B cell (primary cell): ENCODE results near the gene SYTL5. TPM values are rescaled to one million over a fixed set of nuclear protein-coding genes. Genes with fewer than 3 reads are reported as not detected.

ENCODE experiments used
- ATAC-seq: fragments of 200-7000 bp; cut with Tn5 transposase; one replicate; pipeline ENCODE4 v1.10.0; 2021; ENCODE audit warnings: low read depth, mild to moderate bottlenecking, moderate number of reproducible peaks, moderate library complexity
- CTCF ChIA-PET: fragments of 350-600 bp; sonication (Branson Sonifier 250); formaldehyde crosslinking; loops from one replicate; lab custom pipeline; 2021; ENCODE audit warnings: antibody characterized with exemption, inconsistent platforms; lab: Charles Lee
- POLR2A ChIA-PET: fragments of 350-600 bp; sonication (Branson Sonifier 250); formaldehyde crosslinking; loops from one replicate; lab custom pipeline; 2021; ENCODE audit warnings: antibody characterized with exemption; lab: Charles Lee
- DNase-seq: peaks from one replicate; pipeline ENCODE4 v3.0.0; 2013
- H2AFZ ChIP-seq: 2 replicates; pipeline ENCODE4 v1.6.1; 2012; ENCODE audit warnings: mild to moderate bottlenecking, low read depth, low read length; ENCODE audit not compliant: insufficient read depth, poor library complexity, severe bottlenecking
- H3K27ac ChIP-seq, 2 donors: 1 replicate in 1 of 2; 2 replicates in 1 of 2; pipeline ENCODE4 v1.5.1; 2012 to 2013; ENCODE audit warnings: low read length in 2 of 2, mild to moderate bottlenecking in 2 of 2, moderate library complexity in 1 of 2
- H3K27me3 ChIP-seq, 4 experiments: fragments of 200-600 bp in 1 of 4; sonication (generic) in 1 of 4; replicated peaks in 1 of 4; 1 replicate in 2 of 4; 2 replicates in 2 of 4; pipeline versions ENCODE4 v1.6.1 to v1.7.0; 2013 to 2016; ENCODE audit warnings: low read length in 3 of 4, mild to moderate bottlenecking in 2 of 4, mixed read lengths in 1 of 4, moderate library complexity in 1 of 4; ENCODE audit not compliant: insufficient read depth in 4 of 4, control insufficient read depth in 3 of 4; ENCODE audit errors: control extremely low read depth in 1 of 4
- H3K36me3 ChIP-seq, 2 experiments: replicated peaks in 1 of 2; 1 replicate in 1 of 2; 2 replicates in 1 of 2; pipeline versions ENCODE4 v1.6.1 to v1.7.1; 2013; ENCODE audit warnings: low read length in 1 of 2; ENCODE audit not compliant: insufficient read depth in 2 of 2, control insufficient read depth in 1 of 2; ENCODE audit errors: control extremely low read depth in 1 of 2, extremely low read depth in 1 of 2
- H3K4me1 ChIP-seq, 2 donors: fragments of 200-600 bp in 1 of 2; sonication (generic) in 1 of 2; 1 replicate in 1 of 2; 2 replicates in 1 of 2; pipeline versions ENCODE4 v1.5.1 to v1.6.1; 2013 to 2017; ENCODE audit warnings: low read length in 2 of 2; ENCODE audit not compliant: control insufficient read depth in 2 of 2, insufficient read depth in 2 of 2
- H3K4me2 ChIP-seq: replicated peaks from 2 replicates; pipeline ENCODE3; 2012; ENCODE audit warnings: mild to moderate bottlenecking, low read depth, low read length; ENCODE audit not compliant: poor library complexity, severe bottlenecking
- H3K4me3 ChIP-seq, 5 experiments: fragments of 200-600 bp in 1 of 5; sonication (generic) in 1 of 5; 1 replicate in 3 of 5; 2 replicates in 2 of 5; pipeline versions ENCODE4 v1.5.1 to v1.7.0; 2011 to 2016; ENCODE audit warnings: low read length in 4 of 5, mild to moderate bottlenecking in 4 of 5, low read depth in 2 of 5, control low read depth in 1 of 5, moderate library complexity in 1 of 5; ENCODE audit not compliant: insufficient read depth in 1 of 5; ENCODE audit errors: control extremely low read depth in 1 of 5, extremely low read depth in 1 of 5
- H3K79me2 ChIP-seq: fragments of 200-600 bp; sonication (generic); one replicate; pipeline ENCODE4 v1.6.0; 2016; ENCODE audit warnings: low read length; ENCODE audit not compliant: control insufficient read depth, insufficient read depth
- H3K9ac ChIP-seq: fragments of 200-600 bp; sonication (generic); 2 replicates; pipeline ENCODE4 v1.6.1; 2017; ENCODE audit warnings: mild to moderate bottlenecking, low read length, moderate library complexity
- H3K9me3 ChIP-seq, 3 donors: one replicate each; pipeline versions ENCODE4 v1.6.1 to v1.7.1; 2013; ENCODE audit warnings: low read length in 2 of 3; ENCODE audit not compliant: control insufficient read depth in 2 of 3, insufficient read depth in 1 of 3; ENCODE audit errors: control extremely low read depth in 1 of 3
- H4K20me1 ChIP-seq: 2 replicates; pipeline ENCODE4 v1.6.0; 2012; ENCODE audit warnings: mild to moderate bottlenecking, low read length; ENCODE audit not compliant: insufficient read depth, control insufficient read depth, poor library complexity, severe bottlenecking
- H3K27ac Mint-ChIP-seq: one replicate; pipeline ENCODE4 v1.8.0; 2021; ENCODE audit warnings: mixed read lengths
- H3K27me3 Mint-ChIP-seq: one replicate; pipeline ENCODE4 v1.8.0; 2021; ENCODE audit warnings: mixed read lengths
- H3K4me1 Mint-ChIP-seq: one replicate; pipeline ENCODE4 v1.8.0; 2021; ENCODE audit warnings: mixed read lengths
- H3K4me3 Mint-ChIP-seq: one replicate; pipeline ENCODE4 v1.8.0; 2021; ENCODE audit warnings: mixed read lengths
- H3K9me3 Mint-ChIP-seq: one replicate; pipeline ENCODE4 v1.8.0; 2022; ENCODE audit warnings: mixed read lengths; ENCODE audit not compliant: insufficient read depth
- EZH2 ChIP-seq: IDR thresholded peaks from 2 replicates; pipeline ENCODE4 v1.6.1; 2012; ENCODE audit warnings: borderline replicate concordance, low read depth, mild to moderate bottlenecking, moderate library complexity, low read length; ENCODE audit not compliant: insufficient read depth, poor library complexity, severe bottlenecking
- WGBS: methylation state at CpG from one replicate; pipeline ENCODE4 v1.1.5; 2013; ENCODE audit warnings: missing lambda C conversion rate; ENCODE audit not compliant: insufficient coverage; 5-methylcytosine and 5-hydroxymethylcytosine counted together
- intact Hi-C: fragments of 100-400 bp; cut with micrococcal nuclease; formaldehyde crosslinking; loops from one replicate; pipeline ENCODE4 v1.10.0; 2022
- polyA plus RNA-seq: library from polyadenylated mRNA; depleted of rRNA; stranded (reverse); fragments of >200 nt; gene quantifications from 2 replicates; pipeline ENCODE4 v1.2.3, GENCODE V29; 2012
- total RNA-seq, 2 donors: library from RNA; stranded (reverse); fragments of 120-200 nt in 1 of 2; gene quantifications; 1 replicate in 1 of 2; 2 replicates in 1 of 2; pipeline versions ENCODE4 v1.2.3 to v1.2.4, GENCODE V29; 2013 to 2022
- TF ChIP-seq, protein P1 (sequence below): fragments of 200-600 bp; IDR thresholded peaks from one replicate; pipeline ENCODE4 v1.8.0; 2022; ENCODE audit warnings: antibody characterized with exemption, mild to moderate bottlenecking

SYTL5 gene
- total and polyA plus RNA-seq, 2 donors (not counting 1 experiment from before 2014, with no cell fraction given) = 0.01 TPM; not detected in 1

DNA sequence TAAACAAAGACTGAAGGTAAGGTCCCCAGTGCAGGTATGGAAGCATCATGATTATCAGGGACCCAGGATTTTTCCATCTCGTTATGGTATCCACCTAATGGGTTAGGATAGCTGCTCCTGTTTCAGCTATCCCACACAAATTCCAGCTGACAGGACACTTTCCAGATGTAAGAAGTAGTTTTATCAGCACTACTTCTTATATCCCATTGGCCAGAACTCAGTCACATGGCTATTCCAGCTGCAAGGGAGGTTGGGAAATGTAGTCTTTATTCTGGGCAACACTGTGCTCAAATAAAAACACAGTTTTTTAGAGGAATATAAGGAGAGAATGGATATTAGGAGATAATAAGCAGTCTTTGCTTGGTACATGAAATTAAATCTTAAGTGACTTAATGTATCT, 117.6 kb downstream of the SYTL5 start:
- H3K27ac Mint-ChIP-seq = no peak overlapping the region
- ATAC-seq (no peak), DNase-seq (no peak)
- Histone ChIP-seq H3K9ac (no peak overlapping the region), H2AFZ (no peak overlapping the region), H3K4me3 (no peak overlapping the region), H3K27me3 (no peaks in the 10 kb centered on the region), H3K79me2 (no peaks in the 10 kb centered on the region), H3K4me2 (no peak overlapping the region), H3K27ac (no peak overlapping the region), H4K20me1 (no peaks in the 10 kb centered on the region), H3K36me3 (no peaks in the 10 kb centered on the region), H3K9me3 (no peaks in the 10 kb centered on the region), H3K4me1 (no peaks in the 10 kb centered on the region)
- no peaks in the 10 kb centered on the region for H3K9me3 Mint-ChIP-seq
- no CpG with 5 or more reads among the region's 1 CpG for WGBS
- no peak for TF ChIP-seq EZH2
- H3K4me1 Mint-ChIP-seq = no peaks in the 10 kb centered on the region
- POLR2A ChIA-PET = no interaction called here
- intact Hi-C loops = no loop called here
- no peak overlapping the region for H3K4me3 Mint-ChIP-seq
- CTCF ChIA-PET = no interaction called here
- H3K27me3 Mint-ChIP-seq = no peaks in the 10 kb centered on the region

DNA sequence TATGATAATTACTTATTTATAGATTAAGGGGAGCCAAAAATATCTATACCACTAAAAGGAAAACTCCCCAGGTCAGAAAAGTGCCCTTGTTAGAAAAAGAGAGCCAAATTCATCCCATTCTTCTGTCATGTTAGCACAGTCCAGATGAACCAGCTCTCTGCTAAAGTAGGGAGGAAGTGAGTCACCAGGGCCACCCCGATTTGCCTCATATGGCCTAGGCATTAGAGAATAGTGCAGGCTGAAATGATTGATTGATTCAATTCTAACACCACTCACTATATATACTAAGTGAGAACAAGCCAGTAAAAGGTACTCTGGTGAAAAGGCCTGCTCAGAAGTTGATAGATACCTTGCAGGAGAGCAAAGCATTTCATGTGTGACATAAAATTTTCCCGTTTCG, 119.8 kb downstream of the SYTL5 start:
- Histone ChIP-seq H3K79me2 (no peaks in the 10 kb centered on the region), H3K9me3 (no peaks in the 10 kb centered on the region), H4K20me1 (no peaks in the 10 kb centered on the region), H3K27ac (no peak overlapping the region), H3K4me2 (no peak overlapping the region), H3K4me1 (no peaks in the 10 kb centered on the region), H3K36me3 (no peaks in the 10 kb centered on the region), H3K9ac (no peak overlapping the region), H3K27me3 (no peaks in the 10 kb centered on the region), H2AFZ (no peak overlapping the region), H3K4me3 (no peak overlapping the region)
- Mint-ChIP-seq H3K27ac (no peak overlapping the region), H3K4me1 (no peaks in the 10 kb centered on the region), H3K9me3 (no peaks in the 10 kb centered on the region), H3K4me3 (no peak overlapping the region), H3K27me3 (peaks cover 7% of the 10 kb centered on the region)
- intact Hi-C loops = no loop called here
- WGBS = no CpG with 5 or more reads among the region's 3 CpGs
- ATAC-seq (no peak), DNase-seq (no peak)
- POLR2A ChIA-PET = no interaction called here
- no peak for TF ChIP-seq EZH2
- TF ChIP-seq, protein P1, sequence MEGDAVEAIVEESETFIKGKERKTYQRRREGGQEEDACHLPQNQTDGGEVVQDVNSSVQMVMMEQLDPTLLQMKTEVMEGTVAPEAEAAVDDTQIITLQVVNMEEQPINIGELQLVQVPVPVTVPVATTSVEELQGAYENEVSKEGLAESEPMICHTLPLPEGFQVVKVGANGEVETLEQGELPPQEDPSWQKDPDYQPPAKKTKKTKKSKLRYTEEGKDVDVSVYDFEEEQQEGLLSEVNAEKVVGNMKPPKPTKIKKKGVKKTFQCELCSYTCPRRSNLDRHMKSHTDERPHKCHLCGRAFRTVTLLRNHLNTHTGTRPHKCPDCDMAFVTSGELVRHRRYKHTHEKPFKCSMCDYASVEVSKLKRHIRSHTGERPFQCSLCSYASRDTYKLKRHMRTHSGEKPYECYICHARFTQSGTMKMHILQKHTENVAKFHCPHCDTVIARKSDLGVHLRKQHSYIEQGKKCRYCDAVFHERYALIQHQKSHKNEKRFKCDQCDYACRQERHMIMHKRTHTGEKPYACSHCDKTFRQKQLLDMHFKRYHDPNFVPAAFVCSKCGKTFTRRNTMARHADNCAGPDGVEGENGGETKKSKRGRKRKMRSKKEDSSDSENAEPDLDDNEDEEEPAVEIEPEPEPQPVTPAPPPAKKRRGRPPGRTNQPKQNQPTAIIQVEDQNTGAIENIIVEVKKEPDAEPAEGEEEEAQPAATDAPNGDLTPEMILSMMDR = no peak
- CTCF ChIA-PET = no interaction called here
